KOPT-K1 (cell line): ENCODE results near the gene ARID1B.
A peak's percentile ranks its signal among the peaks of the same experiment; 100 is the strongest.

Experiments
- H3K27ac ChIP-seq: fragments of 200-600 bp; sonication (generic); 2 replicates; pipeline ENCODE4 v1.5.1; 2016; ENCODE audit warnings: antibody characterized with exemption, mild to moderate bottlenecking, low read depth, low read length; ENCODE audit not compliant: poor library complexity, severe bottlenecking
- H3K36me3 ChIP-seq: fragments of 200-600 bp; sonication (generic); 2 replicates; pipeline ENCODE4 v1.5.1; 2017; ENCODE audit warnings: antibody characterized with exemption, mild to moderate bottlenecking, low read length, moderate library complexity; ENCODE audit not compliant: insufficient read depth
- H3K9me3 ChIP-seq: fragments of 200-600 bp; sonication (generic); 2 replicates; pipeline ENCODE4 v1.5.1; 2017; ENCODE audit warnings: antibody characterized with exemption, low read length, mild to moderate bottlenecking; ENCODE audit not compliant: insufficient read depth, poor library complexity, severe bottlenecking

Gene ARID1B

GRCh38 chr6:157019733-157020132, 242.6 kb downstream of the ARID1B start:
- Histone ChIP-seq H3K27ac (no peak overlapping the region), H3K36me3 (no peaks in the 10 kb centered on the region), H3K9me3 (no peaks in the 10 kb centered on the region)

GRCh38 chr6:157020398-157020797, 243.2 kb downstream of the ARID1B start:
- H3K27ac ChIP-seq: peak overlapping the region; percentile 90
- H3K9me3 ChIP-seq: no peaks in the 10 kb centered on the region
- no peaks in the 10 kb centered on the region for H3K36me3 ChIP-seq

- H3K36me3 ChIP-seq: no peaks in the 10 kb centered on the region
- H3K9me3 ChIP-seq: no peaks in the 10 kb centered on the region
- H3K27ac ChIP-seq: peak overlapping the region; percentile 90
Measured at GRCh38 chr6:157020881-157021343, 243.7 kb downstream of the ARID1B start.

- Histone ChIP-seq H3K9me3 (no peaks in the 10 kb centered on the region), H3K36me3 (no peaks in the 10 kb centered on the region), H3K27ac (peak overlapping the region; percentile 90)
Measured at GRCh38 chr6:157021344-157021992, 244.3 kb downstream of the ARID1B start.

GRCh38 chr6:157021993-157022740, 245.0 kb downstream of the ARID1B start:
- peak overlapping the region; percentile 90 for H3K27ac ChIP-seq

GRCh38 chr6:157023958-157024357, 246.8 kb downstream of the ARID1B start:
- H3K9me3 ChIP-seq: no peaks in the 10 kb centered on the region
- no peaks in the 10 kb centered on the region for H3K36me3 ChIP-seq
- H3K27ac ChIP-seq: no peak overlapping the region

More at GRCh38 chr6:157021993-157022740, 245.0 kb downstream of the ARID1B start:
- Histone ChIP-seq H3K36me3 (no peaks in the 10 kb centered on the region), H3K9me3 (no peaks in the 10 kb centered on the region)

GRCh38 chr6:157024745-157025144, 247.6 kb downstream of the ARID1B start:
- no peak overlapping the region for H3K27ac ChIP-seq
- H3K36me3 ChIP-seq: no peaks in the 10 kb centered on the region
- H3K9me3 ChIP-seq: no peaks in the 10 kb centered on the region

- Histone ChIP-seq H3K9me3 (no peaks in the 10 kb centered on the region), H3K36me3 (no peaks in the 10 kb centered on the region), H3K27ac (no peak overlapping the region)
Measured at GRCh38 chr6:157025437-157025836, 248.3 kb downstream of the ARID1B start.

GRCh38 chr6:157029980-157030690, 253.0 kb downstream of the ARID1B start:
- H3K36me3 ChIP-seq: no peaks in the 10 kb centered on the region
- no peak overlapping the region for H3K27ac ChIP-seq

GRCh38 chr6:157030755-157031154, 253.6 kb downstream of the ARID1B start:
- H3K27ac ChIP-seq: no peak overlapping the region
- H3K9me3 ChIP-seq: no peaks in the 10 kb centered on the region
- no peaks in the 10 kb centered on the region for H3K36me3 ChIP-seq

More at GRCh38 chr6:157029980-157030690, 253.0 kb downstream of the ARID1B start:
- no peaks in the 10 kb centered on the region for H3K9me3 ChIP-seq

GRCh38 chr6:157032923-157033322, 255.7 kb downstream of the ARID1B start:
- Histone ChIP-seq H3K9me3 (no peaks in the 10 kb centered on the region), H3K27ac (peak overlapping the region; percentile 70), H3K36me3 (no peaks in the 10 kb centered on the region)

GRCh38 chr6:157033428-157034140, 256.4 kb downstream of the ARID1B start:
- Histone ChIP-seq H3K27ac (peak overlapping the region; percentile 70), H3K9me3 (no peaks in the 10 kb centered on the region), H3K36me3 (no peaks in the 10 kb centered on the region)

GRCh38 chr6:157034436-157035230, 257.5 kb downstream of the ARID1B start:
- H3K27ac ChIP-seq: no peak overlapping the region
- H3K36me3 ChIP-seq: no peaks in the 10 kb centered on the region
- no peaks in the 10 kb centered on the region for H3K9me3 ChIP-seq

- Histone ChIP-seq H3K9me3 (no peaks in the 10 kb centered on the region), H3K36me3 (no peaks in the 10 kb centered on the region), H3K27ac (no peak overlapping the region)
Measured at GRCh38 chr6:157035546-157035945, 258.4 kb downstream of the ARID1B start.
